Amniotic epithelial cell (primary cell): ENCODE data around the gene TENT5C.

Experiments used
- DNase-seq: peaks from one replicate; pipeline ENCODE4 v3.0.0-alpha.2; 2010; ENCODE audit warnings: low read depth

TENT5C gene

GRCh38 chr1:117636637-117637425 lies 31.0 kb downstream of the TENT5C start:
- no peak for DNase-seq

GRCh38 chr1:117638141-117638540 lies 32.3 kb downstream of the TENT5C start:
- no peak for DNase-seq

DNA sequence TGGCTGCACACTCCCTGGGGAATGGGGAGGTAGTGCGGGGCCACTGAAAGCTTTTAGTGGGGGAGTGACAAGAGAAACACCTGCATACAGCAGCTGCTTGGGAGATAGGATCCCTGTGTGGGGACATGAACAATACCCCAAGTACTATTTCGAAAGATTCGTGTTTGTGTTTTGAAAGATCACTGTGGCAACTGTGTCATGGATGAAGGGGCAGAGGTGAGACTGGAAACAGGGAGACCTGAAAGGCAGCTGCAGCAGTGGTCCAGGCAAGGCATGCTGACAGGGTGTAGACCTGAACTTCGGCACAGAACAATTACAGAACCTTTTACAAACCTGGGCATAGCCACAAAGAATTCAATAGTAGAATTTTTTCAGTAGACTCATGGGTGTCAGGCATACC lies 32.9 kb downstream of the TENT5C start:
- DNase-seq, result no peak

GRCh38 chr1:117639741-117640140 lies 33.9 kb downstream of the TENT5C start:
- no peak for DNase-seq

DNA sequence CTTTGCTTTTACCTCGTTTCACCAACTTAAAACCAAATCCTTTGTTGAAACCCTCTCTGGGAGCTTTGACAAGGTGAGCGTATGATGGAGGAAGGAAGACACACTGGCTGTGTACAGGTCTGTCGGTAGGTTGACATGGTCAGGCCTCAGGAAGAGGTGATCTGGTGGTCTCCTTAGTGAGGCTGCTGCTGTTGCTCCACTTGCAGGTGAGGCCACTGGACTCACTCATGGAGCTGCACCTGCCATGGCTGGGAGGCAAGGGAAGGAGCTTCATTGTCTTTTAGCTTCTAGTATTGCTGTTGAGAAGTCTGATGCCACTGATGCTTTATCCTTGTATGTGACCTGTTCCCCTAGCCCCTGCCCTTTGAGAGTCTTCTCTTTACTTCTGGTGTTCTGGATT lies 35.7 kb downstream of the TENT5C start:
- DNase-seq, result no peak

GRCh38 chr1:117642963-117643362 lies 37.1 kb downstream of the TENT5C start:
- no peak for DNase-seq

DNA sequence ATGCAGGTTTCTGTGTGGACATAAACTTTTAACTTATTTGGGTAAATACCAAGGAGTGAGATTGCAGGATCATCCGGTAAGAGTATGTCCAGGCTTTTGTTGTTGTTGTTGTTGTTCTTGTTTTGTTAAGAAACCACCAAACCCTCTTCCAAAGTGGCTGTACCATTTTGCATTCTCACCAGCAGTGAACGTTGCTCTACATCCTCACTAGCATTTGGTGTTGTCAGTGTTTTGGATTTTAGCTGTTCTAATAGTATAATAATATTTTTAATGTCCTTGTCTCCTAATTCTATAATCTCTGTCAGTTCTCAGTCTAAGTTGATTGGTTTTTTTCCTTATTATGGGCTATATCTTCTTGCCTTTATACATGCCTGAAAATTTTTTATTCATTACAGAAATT lies 37.8 kb downstream of the TENT5C start:
- DNase-seq, result no peak

DNA sequence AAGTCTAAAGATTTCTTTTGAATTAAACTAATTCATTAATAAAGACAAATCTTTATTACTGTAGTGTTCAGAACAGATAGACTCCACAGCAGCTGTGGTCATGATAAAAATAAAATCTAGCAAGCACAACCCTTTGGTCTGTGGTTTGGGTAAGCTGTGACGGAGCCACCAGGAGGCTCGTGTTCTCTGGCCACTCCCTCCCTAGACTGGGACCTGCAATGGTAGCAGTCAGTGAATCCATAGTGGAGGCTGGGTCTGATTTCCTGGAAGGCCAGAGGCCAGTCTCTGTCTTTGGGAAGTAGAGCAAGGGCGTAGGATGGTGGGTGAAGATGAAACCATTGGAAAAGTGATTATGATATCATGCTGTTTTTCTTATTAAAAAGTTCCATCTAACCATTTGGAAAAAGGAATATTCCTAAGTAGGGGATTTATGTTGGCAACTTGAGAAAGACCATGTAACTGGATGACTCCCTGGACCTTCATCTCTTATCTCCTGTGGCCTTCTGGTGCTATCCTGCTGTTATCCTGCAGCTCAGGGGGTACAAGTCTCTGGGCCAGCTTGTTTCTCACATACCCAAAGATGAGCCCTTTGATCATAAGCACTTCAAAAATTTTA lies 39.0 kb downstream of the TENT5C start:
- no peak for DNase-seq

DNA sequence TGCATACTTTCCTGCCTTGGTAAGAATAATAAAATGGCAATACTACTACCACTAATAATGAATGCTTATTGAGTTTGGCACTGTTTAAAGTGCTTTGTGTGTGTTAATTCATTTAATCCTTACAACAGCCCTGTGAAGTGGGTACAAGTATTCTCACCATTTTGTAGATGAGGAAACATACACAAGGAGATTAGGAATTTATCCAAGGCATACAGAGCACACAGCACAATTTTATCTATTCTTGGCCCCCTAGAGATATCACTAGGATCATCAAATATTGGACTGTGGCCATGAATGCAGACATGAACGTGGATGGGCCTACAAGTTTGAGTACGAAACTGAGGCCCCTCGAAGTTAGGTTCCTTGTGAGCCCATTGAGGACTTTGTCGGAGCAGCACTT lies 39.5 kb downstream of the TENT5C start:
- DNase-seq, result no peak

GRCh38 chr1:117646007-117646811 lies 40.4 kb downstream of the TENT5C start:
- no peak for DNase-seq

DNA sequence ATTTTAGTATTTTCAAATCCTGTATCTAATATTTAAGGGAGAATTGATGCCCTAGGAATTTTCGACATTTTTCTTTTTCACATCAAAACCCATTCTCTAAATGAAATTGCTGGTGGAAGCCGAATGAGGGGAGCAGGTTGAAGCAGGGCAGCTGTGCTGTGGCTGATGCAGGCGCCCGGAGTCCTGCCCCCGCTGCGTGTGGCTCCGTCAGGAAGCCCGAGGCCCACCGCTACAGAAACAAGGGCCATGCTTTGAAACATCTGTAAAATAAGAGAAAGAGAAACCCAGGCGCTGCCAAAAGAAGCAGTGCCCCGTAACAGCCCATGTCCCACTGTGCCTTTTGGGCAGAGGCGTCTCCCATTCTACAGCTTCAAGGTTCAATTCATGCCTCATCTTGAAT lies 41.1 kb downstream of the TENT5C start:
- no peak for DNase-seq

DNA sequence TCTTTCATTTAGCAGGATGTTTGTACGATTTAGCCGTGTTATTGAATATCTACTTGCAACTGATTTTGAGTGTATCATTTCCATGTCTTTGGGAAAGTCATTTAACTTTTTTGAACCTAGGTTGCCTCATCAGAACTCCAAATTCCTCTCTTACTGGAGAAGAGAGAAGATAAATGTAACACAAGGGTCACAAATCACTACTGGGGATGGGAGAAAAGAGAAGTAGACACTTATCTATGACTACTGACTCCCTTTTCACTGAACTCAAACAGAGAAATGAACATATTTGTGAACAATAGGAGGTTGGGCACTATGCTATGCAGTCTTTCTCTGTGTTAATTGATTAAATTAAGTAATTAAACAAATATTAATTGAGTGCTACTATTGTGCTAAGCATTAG lies 42.2 kb downstream of the TENT5C start:
- no peak for DNase-seq

DNA sequence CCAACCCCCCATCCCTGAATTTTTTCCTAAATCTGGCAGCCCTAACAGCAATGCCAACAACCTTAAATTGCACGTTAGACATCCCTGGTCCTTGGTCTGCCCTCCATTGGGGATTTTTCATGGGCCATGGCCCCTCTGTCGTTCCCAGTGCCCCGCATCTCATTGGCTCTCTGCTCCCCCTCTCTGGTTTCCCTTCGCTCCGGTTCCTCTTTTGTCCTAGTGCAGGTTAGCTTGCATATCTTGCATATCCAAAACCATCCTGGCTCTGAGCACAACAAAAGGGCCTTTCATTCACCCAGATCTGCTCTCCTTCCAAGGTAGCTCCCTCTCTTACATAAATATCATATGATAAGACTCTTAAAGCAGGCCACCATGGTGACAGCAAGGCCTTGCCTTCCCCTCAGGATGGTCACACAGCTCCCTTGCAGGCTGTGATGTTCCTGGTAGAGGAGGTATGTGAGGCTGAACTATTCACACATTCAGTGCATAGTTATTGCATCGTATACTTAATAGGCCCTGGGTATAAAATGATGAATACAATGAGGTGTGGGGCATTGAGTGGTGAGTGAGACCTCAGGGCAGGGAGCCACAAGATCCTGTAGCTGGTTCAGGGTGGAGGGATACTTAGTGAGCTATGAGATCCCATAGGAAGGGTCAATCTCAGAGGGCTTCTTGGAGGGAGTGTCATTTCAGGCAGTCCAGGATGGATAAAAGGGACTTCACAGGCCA lies 45.2 kb downstream of the TENT5C start:
- DNase-seq, result no peak

DNA sequence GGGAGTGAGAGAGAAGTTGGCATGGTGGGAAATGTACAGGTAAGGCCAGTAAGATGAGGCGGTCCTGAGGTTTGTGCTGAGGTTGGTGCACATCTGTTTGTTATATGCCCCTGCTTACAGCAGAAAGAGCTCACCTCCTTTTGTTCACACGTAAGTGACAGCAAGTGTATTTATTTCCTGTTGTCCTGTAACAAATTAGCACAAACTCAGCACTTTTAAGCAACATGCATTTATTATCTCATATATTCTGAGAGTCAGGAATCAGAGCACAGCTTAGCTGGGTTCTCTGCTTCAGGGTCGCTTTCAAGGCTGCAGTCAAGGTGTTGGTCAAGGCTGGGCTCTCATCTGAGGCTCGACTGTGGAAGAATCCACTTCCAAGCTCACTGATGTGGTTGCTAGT lies 45.8 kb downstream of the TENT5C start:
- DNase-seq, result no peak

- DNase-seq, result no peak
Observed at GRCh38 chr1:117652421-117652820, 46.6 kb downstream of the TENT5C start.

DNA sequence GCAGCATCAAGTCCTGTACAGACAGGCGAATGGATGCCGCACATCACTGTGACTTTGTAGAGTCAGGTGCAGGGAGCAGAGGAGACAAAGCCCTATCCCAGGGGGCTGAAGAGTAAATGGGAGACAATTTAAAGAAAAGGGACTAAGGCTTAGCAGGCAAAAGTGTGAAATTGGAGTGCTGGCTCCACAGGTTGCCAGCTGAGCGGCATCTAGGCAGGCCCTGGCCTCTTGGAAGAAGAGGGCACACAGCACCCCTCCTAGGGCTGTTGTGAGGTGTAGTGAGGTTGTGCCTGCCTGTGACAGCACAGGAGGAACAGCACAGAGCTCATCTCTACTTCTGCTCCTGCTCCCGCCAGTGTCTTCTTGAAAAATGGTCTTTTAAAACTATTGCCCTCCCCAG lies 47.3 kb downstream of the TENT5C start:
- no peak for DNase-seq

DNA sequence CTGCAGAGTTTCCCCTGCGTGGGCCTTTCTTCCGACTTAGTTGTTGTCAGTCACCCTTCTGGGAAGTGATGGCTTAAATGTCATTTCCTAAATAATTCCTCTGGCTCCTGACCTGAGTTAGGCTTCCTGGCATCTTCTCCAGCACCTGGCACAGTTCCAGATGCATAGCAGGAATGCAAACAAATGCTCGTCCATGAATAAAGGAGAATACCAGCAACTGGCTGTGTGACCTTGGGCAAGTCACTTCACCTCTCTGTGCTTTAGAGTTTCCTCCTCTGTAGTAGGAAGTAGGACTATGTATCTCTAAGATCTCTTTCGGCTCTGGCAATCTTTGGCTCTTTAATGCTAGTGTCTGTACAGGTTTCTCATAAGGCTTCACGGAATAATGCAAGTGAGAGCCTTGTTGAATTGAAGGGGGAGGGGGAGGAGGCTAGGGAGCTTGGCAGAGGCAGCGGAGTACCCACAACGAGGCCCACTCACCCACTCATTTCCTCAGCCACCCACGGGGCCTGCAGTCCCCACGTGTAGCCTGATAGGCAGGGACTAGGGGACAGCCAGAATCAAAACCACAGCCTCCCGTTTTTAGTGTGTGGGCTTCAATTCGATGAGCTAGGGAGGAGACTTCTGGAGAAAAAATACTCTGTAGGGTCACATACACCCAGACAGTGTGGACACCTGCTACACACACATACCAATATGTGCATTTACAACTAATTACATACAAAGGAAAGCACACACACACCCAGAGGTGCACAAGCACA lies 48.1 kb downstream of the TENT5C start:
- no peak for DNase-seq

DNA sequence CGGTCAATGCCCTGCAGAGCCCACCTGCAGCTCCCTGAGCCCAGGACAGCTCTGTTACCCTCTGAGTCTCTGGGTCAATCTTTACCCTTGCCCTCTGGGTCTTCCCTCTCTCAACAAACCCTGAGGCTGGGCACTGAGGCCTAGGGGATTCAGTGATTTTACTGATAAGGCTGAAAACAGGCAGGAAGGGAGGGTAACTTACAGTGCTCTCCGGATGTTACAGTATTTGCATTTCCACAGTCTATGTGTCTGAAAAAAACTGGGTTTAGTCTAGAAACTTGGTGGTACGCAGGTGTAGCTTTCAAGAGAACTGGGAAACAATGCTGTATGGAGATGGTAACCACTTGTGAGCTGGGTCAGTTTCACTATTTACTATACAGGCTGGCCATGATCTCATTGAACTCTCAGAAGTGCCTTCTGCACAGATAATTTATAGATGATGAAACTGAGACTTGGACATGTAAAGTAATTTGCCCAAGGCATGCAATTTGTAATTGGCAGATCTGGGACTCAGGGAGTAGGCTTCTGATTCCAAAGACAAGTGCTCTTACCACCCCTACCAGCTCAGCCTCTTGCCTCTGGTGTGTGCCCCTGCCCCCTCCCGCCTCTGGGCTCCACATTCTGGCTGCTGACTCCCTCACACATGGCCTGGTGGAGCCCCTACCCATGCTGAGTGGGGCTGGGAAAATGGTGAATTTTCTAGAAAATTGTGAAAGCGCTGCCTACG lies 48.8 kb downstream of the TENT5C start:
- no peak for DNase-seq

DNA sequence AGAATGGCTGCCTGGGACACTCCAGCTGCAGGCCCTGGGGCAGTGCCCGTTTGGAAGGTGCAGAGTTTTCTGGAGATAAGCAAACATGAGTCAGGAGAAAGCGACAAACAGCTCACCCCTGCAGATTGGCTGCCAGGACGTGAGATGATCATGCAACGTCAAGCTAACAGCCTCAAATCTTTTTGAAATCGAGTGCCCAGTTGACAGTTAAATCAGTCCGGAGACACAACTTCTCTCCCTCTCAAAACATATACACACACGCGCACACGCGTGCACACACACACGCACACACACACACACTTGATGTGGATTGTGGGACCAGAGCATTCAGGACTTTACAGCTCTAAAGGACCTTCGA lies 49.4 kb downstream of the TENT5C start:
- peak; percentile 37 for DNase-seq

- DNase-seq, result no peak
Observed at GRCh38 chr1:117656202-117656641, 50.4 kb downstream of the TENT5C start.

DNA sequence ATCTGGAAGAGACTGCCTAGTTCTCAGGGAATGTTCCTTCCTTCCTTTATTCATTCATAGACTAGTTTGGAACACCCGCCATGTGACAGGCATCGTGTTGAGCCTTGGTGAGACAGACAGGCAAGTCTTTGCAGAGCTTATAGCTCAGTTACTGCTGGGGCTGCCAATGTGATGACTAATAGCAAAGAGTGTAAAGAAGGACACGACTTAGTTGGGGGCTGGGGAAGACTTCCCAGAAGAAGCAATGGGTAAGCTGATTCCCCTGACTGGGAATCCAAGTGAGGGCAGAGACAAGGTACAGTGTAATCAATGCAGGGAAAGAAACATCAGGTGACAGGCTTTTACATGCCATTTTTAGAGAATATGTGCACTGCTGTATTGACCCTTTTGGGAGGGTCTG lies 51.2 kb downstream of the TENT5C start:
- peak; percentile 75 for DNase-seq
